Stimulated activated naive B cell treated with anti-CD40 and anti-IgM and Interleukin-4, amounts not matched to agents 10 μg/mL and 1 μg/mL and 100 μg/mL, for 72 hours (primary cell): ENCODE measurements around the gene HRH2.

ENCODE experiments used
- ATAC-seq, 2 donors: fragments of 150-1000 bp; cut with Tn5 transposase; replicated peaks; 2 replicates each; pipeline ENCODE4 v1.10.0; 2021; ENCODE audit warnings: moderate library complexity in 1 of 2
- DNase-seq: peaks from one replicate; pipeline ENCODE4 v3.0.0; 2021
- H3K27ac Mint-ChIP-seq: one replicate; pipeline ENCODE4 v1.8.0; 2022; ENCODE audit warnings: mild to moderate bottlenecking, mixed read lengths
- H3K27me3 Mint-ChIP-seq, 2 donors: one replicate each; pipeline ENCODE4 v1.8.0; 2022; ENCODE audit warnings: mixed read lengths in 2 of 2
- H3K36me3 Mint-ChIP-seq, 2 donors: one replicate each; pipeline ENCODE4 v1.8.0; 2022; ENCODE audit warnings: mixed read lengths in 2 of 2, mild to moderate bottlenecking in 1 of 2
- H3K4me1 Mint-ChIP-seq, 2 donors: one replicate each; pipeline ENCODE4 v1.8.0; 2022; ENCODE audit warnings: mixed read lengths in 2 of 2, mild to moderate bottlenecking in 1 of 2
- H3K4me3 Mint-ChIP-seq, 2 donors: one replicate each; pipeline ENCODE4 v1.8.0; 2022; ENCODE audit warnings: mild to moderate bottlenecking in 2 of 2, mixed read lengths in 2 of 2, moderate library complexity in 1 of 2
- H3K9me3 Mint-ChIP-seq, 2 donors: one replicate each; pipeline ENCODE4 v1.8.0; 2022; ENCODE audit warnings: mixed read lengths in 2 of 2, mild to moderate bottlenecking in 1 of 2

HRH2 gene

GRCh38 chr5:175734016-175734415 is 76.1 kb downstream of the HRH2 start:
- DNase-seq (no peak), ATAC-seq (no peak)
- Mint-ChIP-seq H3K9me3 (no peaks in the 10 kb centered on the region), H3K27ac (no peak overlapping the region), H3K27me3 (peaks cover 36 to 64% of the 10 kb centered on the region in 2 donors), H3K4me1 (peaks cover 7 to 8% of the 10 kb centered on the region in 2 donors), H3K4me3 (no peak overlapping the region), H3K36me3 (no peaks in the 10 kb centered on the region)

GRCh38 chr5:175734501-175734900 is 76.6 kb downstream of the HRH2 start:
- no peak for DNase-seq
- Mint-ChIP-seq H3K27me3 (peaks cover 36 to 64% of the 10 kb centered on the region in 2 donors), H3K36me3 (no peaks in the 10 kb centered on the region), H3K4me1 (peaks cover 7% of the 10 kb centered on the region in 2 donors), H3K27ac (no peak overlapping the region), H3K4me3 (no peak overlapping the region), H3K9me3 (no peaks in the 10 kb centered on the region)
- ATAC-seq = no peak

- DNase-seq (no peak), ATAC-seq (no peak)
- Mint-ChIP-seq H3K36me3 (no peaks in the 10 kb centered on the region), H3K4me1 (no peaks in the 10 kb centered on the region), H3K9me3 (no peaks in the 10 kb centered on the region), H3K27ac (no peak overlapping the region), H3K27me3 (peaks cover 36 to 64% of the 10 kb centered on the region in 2 donors), H3K4me3 (no peak overlapping the region)
Observed at GRCh38 chr5:175735701-175736100, 77.8 kb downstream of the HRH2 start.

GRCh38 chr5:175736652-175737051 is 78.8 kb downstream of the HRH2 start:
- Mint-ChIP-seq H3K9me3 (no peaks in the 10 kb centered on the region), H3K27ac (no peak overlapping the region), H3K27me3 (peaks cover 37 to 64% of the 10 kb centered on the region in 2 donors), H3K4me3 (no peak overlapping the region), H3K4me1 (no peaks in the 10 kb centered on the region), H3K36me3 (no peaks in the 10 kb centered on the region)
- no peak for DNase-seq
- no peak for ATAC-seq

- H3K4me1 Mint-ChIP-seq = no peaks in the 10 kb centered on the region
- H3K36me3 Mint-ChIP-seq = no peaks in the 10 kb centered on the region
- no peak overlapping the region for H3K27ac Mint-ChIP-seq
- H3K27me3 Mint-ChIP-seq = peaks cover 38 to 64% of the 10 kb centered on the region in 2 donors
- DNase-seq (no peak), ATAC-seq (no peak)
- peaks cover 0 to 1% of the 10 kb centered on the region in 2 donors for H3K9me3 Mint-ChIP-seq
- H3K4me3 Mint-ChIP-seq = no peak overlapping the region
Observed at GRCh38 chr5:175737481-175737880, 79.6 kb downstream of the HRH2 start.

- Mint-ChIP-seq H3K27me3 (peaks cover 36 to 57% of the 10 kb centered on the region in 2 donors), H3K9me3 (peaks cover 0 to 3% of the 10 kb centered on the region in 2 donors), H3K4me3 (no peak overlapping the region), H3K36me3 (no peaks in the 10 kb centered on the region), H3K27ac (no peak overlapping the region), H3K4me1 (no peaks in the 10 kb centered on the region)
- ATAC-seq (no peak), DNase-seq (no peak)
Observed at GRCh38 chr5:175738126-175738525, 80.3 kb downstream of the HRH2 start.

GRCh38 chr5:175738602-175739133 is 80.8 kb downstream of the HRH2 start:
- Mint-ChIP-seq H3K36me3 (no peaks in the 10 kb centered on the region), H3K27ac (no peak overlapping the region), H3K4me3 (no peak overlapping the region), H3K9me3 (peaks cover 0 to 3% of the 10 kb centered on the region in 2 donors), H3K4me1 (no peaks in the 10 kb centered on the region), H3K27me3 (peaks cover 36 to 55% of the 10 kb centered on the region in 2 donors)
- no peak for ATAC-seq
- no peak for DNase-seq

GRCh38 chr5:175740014-175740413 is 82.1 kb downstream of the HRH2 start:
- DNase-seq (no peak), ATAC-seq (no peak)
- no peak overlapping the region for H3K27ac Mint-ChIP-seq
- H3K4me3 Mint-ChIP-seq = no peak overlapping the region
- peaks cover 0 to 3% of the 10 kb centered on the region in 2 donors for H3K9me3 Mint-ChIP-seq
- peaks cover 33 to 52% of the 10 kb centered on the region in 2 donors for H3K27me3 Mint-ChIP-seq
- no peaks in the 10 kb centered on the region for H3K4me1 Mint-ChIP-seq
- no peaks in the 10 kb centered on the region for H3K36me3 Mint-ChIP-seq

GRCh38 chr5:175741556-175741955 is 83.7 kb downstream of the HRH2 start:
- ATAC-seq = no peak
- DNase-seq = no peak
- H3K4me3 Mint-ChIP-seq = no peak overlapping the region
- H3K36me3 Mint-ChIP-seq = no peaks in the 10 kb centered on the region
- H3K4me1 Mint-ChIP-seq = no peaks in the 10 kb centered on the region
- H3K27ac Mint-ChIP-seq = no peak overlapping the region
- peaks cover 0 to 4% of the 10 kb centered on the region in 2 donors for H3K9me3 Mint-ChIP-seq
- peaks cover 34 to 59% of the 10 kb centered on the region in 2 donors for H3K27me3 Mint-ChIP-seq

- H3K27me3 Mint-ChIP-seq = peaks cover 36 to 67% of the 10 kb centered on the region in 2 donors
- DNase-seq (no peak), ATAC-seq (no peak)
- H3K27ac Mint-ChIP-seq = no peak overlapping the region
- H3K36me3 Mint-ChIP-seq = no peaks in the 10 kb centered on the region
- H3K4me3 Mint-ChIP-seq = no peak overlapping the region
- peaks cover 0 to 4% of the 10 kb centered on the region in 2 donors for H3K9me3 Mint-ChIP-seq
- H3K4me1 Mint-ChIP-seq = no peaks in the 10 kb centered on the region
Observed at GRCh38 chr5:175742290-175742994, 84.6 kb downstream of the HRH2 start.

GRCh38 chr5:175743676-175744210 is 85.9 kb downstream of the HRH2 start:
- peaks cover 46 to 65% of the 10 kb centered on the region in 2 donors for H3K27me3 Mint-ChIP-seq

GRCh38 chr5:175745210-175745609 is 87.3 kb downstream of the HRH2 start:
- DNase-seq = no peak
- Mint-ChIP-seq H3K4me3 (no peak overlapping the region), H3K36me3 (no peaks in the 10 kb centered on the region), H3K9me3 (peaks cover 0 to 4% of the 10 kb centered on the region in 2 donors), H3K27ac (no peak overlapping the region), H3K27me3 (peaks cover 43 to 62% of the 10 kb centered on the region in 2 donors), H3K4me1 (no peaks in the 10 kb centered on the region)
- ATAC-seq = no peak

More at GRCh38 chr5:175743676-175744210, 85.9 kb downstream of the HRH2 start:
- DNase-seq = no peak
- H3K36me3 Mint-ChIP-seq = no peaks in the 10 kb centered on the region
- no peak overlapping the region for H3K4me3 Mint-ChIP-seq
- no peak for ATAC-seq
- no peak overlapping the region for H3K27ac Mint-ChIP-seq
- H3K4me1 Mint-ChIP-seq = no peaks in the 10 kb centered on the region
- H3K9me3 Mint-ChIP-seq = peaks cover 0 to 4% of the 10 kb centered on the region in 2 donors

GRCh38 chr5:175746851-175747250 is 89.0 kb downstream of the HRH2 start:
- H3K4me3 Mint-ChIP-seq = no peak overlapping the region
- H3K36me3 Mint-ChIP-seq = no peaks in the 10 kb centered on the region
- ATAC-seq = no peak
- H3K27ac Mint-ChIP-seq = no peak overlapping the region
- no peak for DNase-seq
- peaks cover 40 to 46% of the 10 kb centered on the region in 2 donors for H3K27me3 Mint-ChIP-seq
- H3K4me1 Mint-ChIP-seq = no peaks in the 10 kb centered on the region
- H3K9me3 Mint-ChIP-seq = peaks cover 0 to 4% of the 10 kb centered on the region in 2 donors

- DNase-seq (no peak), ATAC-seq (peak in 1 of 2 donors; percentile 23)
- no peaks in the 10 kb centered on the region for H3K4me1 Mint-ChIP-seq
- H3K4me3 Mint-ChIP-seq = no peak overlapping the region
- H3K9me3 Mint-ChIP-seq = peaks cover 0 to 2% of the 10 kb centered on the region in 2 donors
- no peaks in the 10 kb centered on the region for H3K36me3 Mint-ChIP-seq
- H3K27ac Mint-ChIP-seq = no peak overlapping the region
- peaks cover 42 to 44% of the 10 kb centered on the region in 2 donors for H3K27me3 Mint-ChIP-seq
Observed at GRCh38 chr5:175747539-175748060, 89.7 kb downstream of the HRH2 start.

- H3K9me3 Mint-ChIP-seq = peaks cover 0 to 1% of the 10 kb centered on the region in 2 donors
- H3K27ac Mint-ChIP-seq = no peak overlapping the region
- H3K4me3 Mint-ChIP-seq = no peak overlapping the region
- no peak for ATAC-seq
- no peak for DNase-seq
- H3K27me3 Mint-ChIP-seq = peaks cover 37 to 47% of the 10 kb centered on the region in 2 donors
- H3K4me1 Mint-ChIP-seq = no peaks in the 10 kb centered on the region
- H3K36me3 Mint-ChIP-seq = no peaks in the 10 kb centered on the region
Observed at GRCh38 chr5:175748650-175749049, 90.8 kb downstream of the HRH2 start.
